Limb (tissue), 2 donors: ENCODE data around the gene OR8K5.
"Not testable (repeated sequence)": the region's sequence is repeated elsewhere in the genome, so short reads cannot be mapped to it uniquely, and the experiment has no call there.

ENCODE experiments used
- DNase-seq, 2 donors: peaks; one replicate each; pipeline ENCODE4 v3.0.0-alpha.2; 2016; ENCODE audit errors: extremely low spot score in 2 of 2

The OR8K5 gene, protein sequence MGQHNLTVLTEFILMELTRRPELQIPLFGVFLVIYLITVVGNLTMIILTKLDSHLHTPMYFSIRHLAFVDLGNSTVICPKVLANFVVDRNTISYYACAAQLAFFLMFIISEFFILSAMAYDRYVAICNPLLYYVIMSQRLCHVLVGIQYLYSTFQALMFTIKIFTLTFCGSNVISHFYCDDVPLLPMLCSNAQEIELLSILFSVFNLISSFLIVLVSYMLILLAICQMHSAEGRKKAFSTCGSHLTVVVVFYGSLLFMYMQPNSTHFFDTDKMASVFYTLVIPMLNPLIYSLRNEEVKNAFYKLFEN

GRCh38 chr11:56160217-56160616, at the start of gene OR8K5:
TSS of gene OR8K5 (minus strand) at chr11:56160317. CDS start at chr11:56160317, 0 bp downstream.
- no peak for DNase-seq

- no peak for DNase-seq
Measured at GRCh38 chr11:56207790-56208189, 47.7 kb upstream of the OR8K5 start.

DNA sequence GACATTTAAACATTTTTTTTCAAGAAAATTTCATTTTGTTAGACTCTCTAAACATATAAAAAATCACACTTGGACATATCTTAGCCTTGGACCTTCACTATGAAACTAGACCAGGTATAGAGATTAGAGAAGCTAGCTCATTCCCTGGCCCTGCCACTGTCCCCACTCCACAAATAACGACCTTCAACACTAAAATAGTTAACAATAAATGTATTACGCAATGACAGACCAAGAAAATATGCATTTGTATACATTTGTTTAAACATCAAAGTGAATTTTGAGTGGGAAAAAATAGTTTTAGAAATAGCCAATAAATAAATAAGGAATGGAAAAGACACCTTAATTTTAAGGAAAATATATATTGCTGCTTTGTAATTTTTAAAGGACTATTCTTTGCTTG, 37.2 kb upstream of the OR8K5 start:
- no peak for DNase-seq

- DNase-seq, result no peak
Measured at GRCh38 chr11:56196705-56197104, 36.6 kb upstream of the OR8K5 start.

- DNase-seq, result no peak
Measured at GRCh38 chr11:56188602-56189001, 28.5 kb upstream of the OR8K5 start.

DNA sequence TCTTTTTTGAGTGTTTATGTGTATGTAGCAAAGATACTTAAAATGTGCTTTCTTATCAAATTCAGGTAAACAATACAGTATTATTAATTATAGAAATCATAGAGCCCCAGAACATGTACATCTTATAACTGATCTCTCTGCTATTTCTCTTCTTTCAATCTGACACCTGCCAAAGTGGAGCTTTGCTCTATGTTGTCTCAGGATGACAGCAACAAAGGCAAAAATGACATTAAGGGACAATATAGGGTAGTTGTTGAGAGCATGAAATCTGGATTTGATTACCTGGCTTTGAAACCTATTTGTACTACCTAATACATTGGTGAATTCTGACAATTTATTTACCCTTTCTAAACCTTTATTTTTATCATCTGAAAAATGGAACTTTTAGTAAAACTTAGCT, 23.3 kb upstream of the OR8K5 start:
- no peak for DNase-seq

DNA sequence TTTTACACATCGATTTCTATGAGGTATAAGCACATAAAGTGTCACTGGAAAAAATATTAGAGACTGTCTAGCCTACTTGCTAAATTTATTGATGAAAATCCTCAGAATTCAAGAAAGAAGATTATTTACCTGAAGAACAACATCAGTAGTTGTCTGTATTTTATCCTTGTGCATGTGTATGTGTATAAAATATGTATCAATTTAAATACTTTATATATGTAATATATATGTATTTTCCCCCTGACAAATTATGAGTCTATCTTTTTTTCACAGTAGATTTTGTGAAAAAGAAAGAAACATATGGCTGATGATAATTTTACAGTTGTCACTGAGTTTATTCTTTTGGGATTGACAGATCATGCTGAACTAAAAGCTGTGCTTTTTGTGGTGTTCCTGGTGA, 16.2 kb upstream of the OR8K5 start, which contains the start of gene OR5J2:
TSS of gene OR5J2 (plus strand) at position 301 of the 400 bp plus-strand sequence. CDS start at position 301, 0 bp downstream.
- no peak for DNase-seq

DNA sequence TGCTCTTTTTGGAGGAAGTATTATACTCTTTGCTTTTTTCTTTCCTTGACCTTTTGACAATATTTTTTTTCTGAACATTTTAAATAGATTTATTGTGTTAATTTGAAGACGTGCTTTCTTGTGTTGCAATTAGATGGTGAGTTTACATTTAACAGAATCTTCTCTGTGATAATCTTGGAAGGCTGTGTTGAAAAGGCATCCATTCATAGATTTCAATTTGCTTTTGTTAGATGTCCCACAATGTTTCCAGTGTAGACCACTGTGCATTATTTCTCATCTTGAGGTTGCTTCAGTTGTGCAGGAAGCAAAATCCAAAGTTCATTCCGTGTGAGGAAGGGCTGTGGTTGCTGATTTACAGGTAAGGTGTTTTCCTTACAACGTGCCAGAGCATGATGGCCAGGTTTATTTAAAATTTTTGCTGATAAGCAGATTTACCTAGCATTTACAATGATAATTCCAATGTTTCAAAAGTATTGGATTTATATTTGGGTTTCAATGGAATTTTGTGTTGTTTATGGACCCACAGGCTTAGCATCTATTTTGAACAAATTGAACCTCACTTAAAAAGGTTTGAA, 12.2 kb upstream of the OR8K5 start:
- DNase-seq, result no peak

DNA sequence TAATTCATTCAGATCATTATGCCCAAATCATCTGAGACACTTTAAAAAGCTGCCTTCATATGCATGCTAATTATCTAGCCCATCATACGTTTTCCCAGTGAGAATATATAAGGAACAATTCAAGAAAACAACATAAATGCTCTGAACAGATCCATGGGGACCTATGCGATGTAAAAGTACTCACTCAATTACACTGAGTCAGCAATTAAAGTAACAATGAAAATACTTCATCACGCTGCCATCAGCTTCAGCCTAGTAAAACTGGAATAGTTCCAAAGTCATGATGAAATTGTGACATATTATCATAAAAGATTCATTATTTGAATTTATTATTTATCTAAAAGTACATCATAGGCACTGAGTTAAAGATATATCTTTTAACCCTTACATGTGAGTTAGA, 3.7 kb upstream of the OR8K5 start:
- DNase-seq, result no peak

DNA sequence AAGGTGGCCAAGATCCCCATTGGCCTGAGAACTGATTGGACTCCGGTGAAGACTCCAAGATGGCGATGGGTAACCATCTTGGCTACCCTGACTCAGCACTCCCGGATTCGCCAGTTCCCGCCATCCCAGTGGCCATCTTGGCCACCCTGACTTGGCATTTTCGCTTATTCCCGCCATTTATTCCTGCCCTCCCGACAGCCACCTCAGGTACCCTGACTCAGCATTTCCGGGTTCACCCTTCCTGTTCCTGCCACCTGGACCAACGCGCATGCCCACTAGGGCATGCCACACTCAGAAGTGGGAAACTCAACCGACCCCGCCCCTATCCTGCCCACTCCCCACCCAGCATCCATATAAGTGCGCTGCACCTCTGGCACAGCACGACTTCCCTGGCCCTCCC, 7.8 kb downstream of the OR8K5 start:
- no peak for DNase-seq

DNA sequence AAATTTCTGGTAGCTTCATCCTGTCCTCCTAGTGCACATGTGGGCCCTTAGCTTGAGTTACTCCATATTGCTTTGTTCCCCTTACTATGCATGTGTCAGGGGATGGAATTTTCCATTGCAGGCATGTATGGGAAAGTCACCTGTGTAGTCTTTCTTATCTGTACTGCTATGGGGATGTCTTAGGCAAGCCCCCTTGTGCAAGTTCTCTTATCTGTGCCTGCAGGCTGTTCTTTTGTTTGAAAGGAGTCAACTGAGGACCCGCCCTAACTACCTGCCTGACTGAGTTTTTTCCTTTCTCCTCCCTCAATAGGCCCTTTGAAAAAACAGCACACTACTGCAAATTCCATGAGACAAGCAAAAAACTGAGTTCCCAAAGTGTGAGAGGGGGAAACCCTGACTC, 8.7 kb downstream of the OR8K5 start:
- DNase-seq, result no peak

DNA sequence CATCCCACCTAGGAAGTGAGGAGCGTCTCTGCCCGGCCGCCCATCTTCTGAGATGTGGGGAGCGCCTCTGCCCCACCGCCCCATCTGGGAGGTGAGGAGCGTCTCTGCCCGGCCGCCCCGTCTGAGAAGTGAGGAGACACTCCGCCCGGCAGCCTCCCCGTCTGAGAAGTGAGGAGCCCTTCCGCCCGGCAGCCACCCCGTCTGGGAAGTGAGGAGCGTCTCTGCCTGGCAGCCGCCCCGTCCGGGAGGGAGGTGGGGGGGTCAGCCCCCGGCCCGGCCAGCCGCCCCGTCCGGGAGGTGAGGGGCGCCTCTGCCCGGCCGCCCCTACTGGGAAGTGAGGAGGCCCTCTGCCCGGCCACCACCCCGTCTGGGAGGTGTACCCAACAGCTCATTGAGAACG, 16.4 kb downstream of the OR8K5 start:
- not testable (repeated sequence) for DNase-seq

DNA sequence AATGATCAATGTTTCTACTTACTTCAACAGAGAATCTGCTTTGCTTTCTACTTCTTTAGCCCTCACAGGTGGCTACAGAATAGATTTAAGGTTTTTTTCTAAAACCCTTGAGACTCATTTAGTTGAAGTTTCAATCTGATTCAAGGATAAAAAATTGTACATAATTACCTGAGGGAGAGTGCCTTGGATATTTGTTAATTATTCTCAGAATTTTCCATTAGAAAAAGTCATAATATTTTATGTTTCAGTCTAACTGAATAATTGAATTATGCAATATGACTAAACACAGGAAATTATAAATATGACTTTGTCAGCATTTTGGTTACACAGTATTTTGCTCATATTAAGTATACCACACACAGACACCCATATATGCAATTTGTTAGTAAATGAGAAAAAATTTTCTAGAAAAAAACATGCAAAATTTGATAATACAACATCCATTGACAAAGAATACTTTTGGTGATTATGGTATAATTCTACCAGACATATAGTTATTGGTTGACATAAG, 19.9 kb downstream of the OR8K5 start, which contains the start of gene OR8J3:
TSS of gene OR8J3 (minus strand) at position 51 of the 511 bp plus-strand sequence. CDS start 2,483 bp downstream, outside the sequence.
- no peak for DNase-seq

GRCh38 chr11:56122073-56122472, 38.0 kb downstream of the OR8K5 start, which contains the start of gene OR8H3:
TSS of gene OR8H3 (plus strand) at chr11:56122373. CDS start at chr11:56122373, 0 bp downstream.
- no peak for DNase-seq
